Peyer's patch (tissue), 4 donors: ENCODE results near the gene TTC9. TPM values are rescaled to one million over a fixed set of nuclear protein-coding genes. Genes with fewer than 3 reads are reported as not detected.

Experiments
- DNase-seq, 3 donors: peaks; one replicate each; pipeline ENCODE4 v3.0.0-alpha.2; 2017 to 2019
- H3K27ac ChIP-seq, 4 donors: fragments of 200-600 bp; sonication (generic); one replicate each; pipeline ENCODE4 v1.5.1; 2016 to 2019
- H3K27me3 ChIP-seq, 2 donors: fragments of 200-600 bp; sonication (generic); one replicate each; pipeline ENCODE4 v1.5.1; 2019
- H3K36me3 ChIP-seq, 3 donors: fragments of 200-600 bp; sonication (generic); one replicate each; pipeline ENCODE4 v1.5.1; 2016 to 2019
- H3K4me1 ChIP-seq, 4 donors: fragments of 200-600 bp; sonication (generic); one replicate each; pipeline ENCODE4 v1.5.1; 2016 to 2019
- H3K4me3 ChIP-seq, 4 donors: fragments of 200-600 bp; sonication (generic); 1 replicate in 3 of 4; 2 replicates in 1 of 4; pipeline ENCODE4 v1.5.1; 2016 to 2019; ENCODE audit warnings: mild to moderate bottlenecking in 1 of 4
- H3K9me3 ChIP-seq, 4 donors: fragments of 200-600 bp; sonication (generic); one replicate each; pipeline ENCODE4 v1.5.1; 2016 to 2019; ENCODE audit warnings: mild to moderate bottlenecking in 1 of 4
- CTCF ChIP-seq, 6 experiments: fragments of 450-650 bp in 4 of 6; fragments of 200-600 bp in 2 of 6; sonication (generic) in 1 of 6; IDR thresholded peaks; one replicate each; pipeline ENCODE4 v1.5.1; 2017 to 2019; ENCODE audit warnings: antibody characterized with exemption in 6 of 6, mild to moderate bottlenecking in 3 of 6, moderate library complexity in 1 of 6
- POLR2A ChIP-seq, 2 donors: fragments of 450-650 bp; IDR thresholded peaks; one replicate each; pipeline ENCODE4 v1.5.1; 2017; ENCODE audit warnings: antibody characterized with exemption in 2 of 2, mild to moderate bottlenecking in 2 of 2, moderate library complexity in 2 of 2
- total RNA-seq, 4 donors: library from RNA; depleted of rRNA; stranded (reverse); fragments of >200 nt; gene quantifications; one replicate each; pipeline ENCODE4 v1.1.0, GENCODE V29; 2016

The TTC9 gene
- total RNA-seq, 4 donors from 2014 or later: 0.35 to 0.83 (median 0.46) TPM

GRCh38 chr14:70718383-70719118, 76.8 kb downstream of the TTC9 start:
- H3K27me3 ChIP-seq: no peaks in the 10 kb centered on the region
- no peak for DNase-seq

DNA sequence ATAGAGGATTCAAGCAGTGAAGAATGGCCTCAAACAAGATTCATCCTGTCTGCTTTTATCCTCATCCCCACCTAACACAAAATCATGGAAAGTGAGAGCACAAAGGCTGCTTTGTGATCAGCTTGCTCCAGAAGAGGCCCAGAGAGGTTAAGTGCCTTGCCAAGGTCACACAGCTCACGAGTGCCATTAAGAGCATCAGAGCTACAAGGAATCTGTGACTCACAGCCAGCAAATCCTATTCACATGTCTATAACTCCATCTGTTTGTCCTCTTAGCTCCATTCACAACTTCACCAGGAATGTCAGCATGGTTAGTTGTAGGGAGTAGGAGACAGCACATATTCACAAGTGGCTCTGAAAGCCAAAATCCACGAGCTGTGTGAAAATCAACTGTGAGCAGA, 79.8 kb downstream of the TTC9 start:
- Histone ChIP-seq H3K27me3 (no peaks in the 10 kb centered on the region), H3K9me3 (no peaks in the 10 kb centered on the region), H3K4me3 (no peak overlapping the region), H3K36me3 (no peaks in the 10 kb centered on the region), H3K27ac (no peak overlapping the region), H3K4me1 (peaks cover 0 to 5% (median 0%) of the 10 kb centered on the region in 4 donors)
- no peak for DNase-seq
- TF ChIP-seq CTCF (IDR thresholded peaks at IDR 0.05): no peak
- TF ChIP-seq POLR2A (IDR thresholded peaks at IDR 0.05): no peak

More at GRCh38 chr14:70718383-70719118, 76.8 kb downstream of the TTC9 start:
- Histone ChIP-seq H3K27ac (no peak overlapping the region), H3K36me3 (no peaks in the 10 kb centered on the region), H3K4me3 (no peak overlapping the region), H3K4me1 (peaks cover 0 to 9% (median 0%) of the 10 kb centered on the region in 4 donors), H3K9me3 (no peaks in the 10 kb centered on the region)
- no peak for TF ChIP-seq CTCF (IDR thresholded peaks at IDR 0.05)
- no peak for TF ChIP-seq POLR2A (IDR thresholded peaks at IDR 0.05)

- no peak for DNase-seq
Observed at GRCh38 chr14:70722418-70722817, 80.7 kb downstream of the TTC9 start.

GRCh38 chr14:70723276-70723675, 81.6 kb downstream of the TTC9 start:
- no peak for DNase-seq
- no peaks in the 10 kb centered on the region for H3K9me3 ChIP-seq
- H3K27ac ChIP-seq: no peak overlapping the region
- no peaks in the 10 kb centered on the region for H3K4me1 ChIP-seq
- TF ChIP-seq POLR2A (IDR thresholded peaks at IDR 0.05): no peak
- TF ChIP-seq CTCF (IDR thresholded peaks at IDR 0.05): no peak
- H3K4me3 ChIP-seq: no peak overlapping the region
- H3K36me3 ChIP-seq: no peaks in the 10 kb centered on the region
- no peaks in the 10 kb centered on the region for H3K27me3 ChIP-seq

More at GRCh38 chr14:70722418-70722817, 80.7 kb downstream of the TTC9 start:
- no peaks in the 10 kb centered on the region for H3K36me3 ChIP-seq
- no peaks in the 10 kb centered on the region for H3K27me3 ChIP-seq
- no peak overlapping the region for H3K4me3 ChIP-seq
- TF ChIP-seq CTCF (IDR thresholded peaks at IDR 0.05): no peak
- TF ChIP-seq POLR2A (IDR thresholded peaks at IDR 0.05): no peak
- H3K4me1 ChIP-seq: no peaks in the 10 kb centered on the region
- no peaks in the 10 kb centered on the region for H3K9me3 ChIP-seq
- no peak overlapping the region for H3K27ac ChIP-seq

- TF ChIP-seq CTCF (IDR thresholded peaks at IDR 0.05): no peak
- TF ChIP-seq POLR2A (IDR thresholded peaks at IDR 0.05): no peak
Observed at GRCh38 chr14:70724110-70724509, 82.4 kb downstream of the TTC9 start.

More at GRCh38 chr14:70724110-70724509, 82.4 kb downstream of the TTC9 start:
- H3K9me3 ChIP-seq: no peaks in the 10 kb centered on the region
- no peak overlapping the region for H3K27ac ChIP-seq
- H3K27me3 ChIP-seq: no peaks in the 10 kb centered on the region
- no peak for DNase-seq
- H3K36me3 ChIP-seq: no peaks in the 10 kb centered on the region
- no peaks in the 10 kb centered on the region for H3K4me1 ChIP-seq
- no peak overlapping the region for H3K4me3 ChIP-seq
